A673 (cell line): Measurements from ENCODE around the gene FRMPD4. TPM values are rescaled to one million over a fixed set of nuclear protein-coding genes. Genes with fewer than 3 reads are reported as not detected.

Source experiments
- BruUV-seq: library from RNA; stranded (reverse); fragments of 400-500 nt; replicated peaks from 2 replicates; lab custom pipeline; 2021; lab: Mats Ljungman, UMichigan
- CTCF ChIA-PET: fragments of 300-600 bp; sonication (Branson Sonifier 250); formaldehyde crosslinking; loops from one replicate; lab custom pipeline; 2022; ENCODE audit warnings: antibody characterized with exemption; lab: Charles Lee
- POLR2A ChIA-PET: fragments of 300-600 bp; sonication (Branson Sonifier 250); formaldehyde crosslinking; loops from one replicate; lab custom pipeline; 2022; ENCODE audit warnings: antibody characterized with exemption; ENCODE audit not compliant: low non-redundant PET; lab: Charles Lee
- DNase-seq: peaks from one replicate; pipeline ENCODE4 v3.0.0-alpha.2; 2015; ENCODE audit warnings: low spot score
- H3K27ac ChIP-seq: fragments of 200-600 bp; sonication (generic); 2 replicates; pipeline ENCODE4 v1.5.1; 2016; ENCODE audit warnings: mixed run types, low read depth, mild to moderate bottlenecking, mixed read lengths, antibody characterized with exemption, low read length; ENCODE audit not compliant: poor library complexity, severe bottlenecking
- H3K27me3 ChIP-seq: fragments of 200-600 bp; sonication (generic); replicated peaks from 2 replicates; pipeline ENCODE4 v1.6.1; 2017; ENCODE audit warnings: mixed run types, low read depth, mild to moderate bottlenecking, mixed read lengths, antibody characterized with exemption, low read length; ENCODE audit not compliant: insufficient read depth, poor library complexity
- H3K36me3 ChIP-seq: fragments of 200-600 bp; sonication (generic); 2 replicates; pipeline ENCODE4 v1.6.1; 2016; ENCODE audit warnings: mixed run types, mild to moderate bottlenecking, mixed read lengths, antibody characterized with exemption, low read length; ENCODE audit not compliant: insufficient read depth, poor library complexity, severe bottlenecking
- H3K4me1 ChIP-seq: fragments of 200-600 bp; sonication (generic); 2 replicates; pipeline ENCODE4 v1.6.1; 2017; ENCODE audit warnings: mixed run types, mild to moderate bottlenecking, mixed read lengths, antibody characterized with exemption, low read length; ENCODE audit not compliant: insufficient read depth, poor library complexity, severe bottlenecking
- H3K4me3 ChIP-seq: fragments of 200-600 bp; sonication (generic); 2 replicates; pipeline ENCODE4 v1.5.1; 2016; ENCODE audit warnings: low read depth, mixed run types, mild to moderate bottlenecking, mixed read lengths, low read length; ENCODE audit not compliant: poor library complexity, severe bottlenecking
- H3K9me3 ChIP-seq: fragments of 200-600 bp; sonication (generic); 2 replicates; pipeline ENCODE4 v1.6.1; 2016; ENCODE audit warnings: mixed run types, low read depth, mild to moderate bottlenecking, mixed read lengths, antibody characterized with exemption, low read length; ENCODE audit not compliant: poor library complexity, severe bottlenecking
- CTCF ChIP-seq: fragments of 300-800, 200-600 bp; sonication (generic); conservative IDR thresholded peaks from 2 replicates; pipeline ENCODE4 v1.5.1; 2017; ENCODE audit warnings: low read depth, mild to moderate bottlenecking, antibody characterized with exemption, low read length, moderate library complexity, mixed read lengths
- EZH2 ChIP-seq: fragments of 200-600 bp; sonication (generic); IDR thresholded peaks from 2 replicates; pipeline ENCODE4 v1.6.1; 2017; ENCODE audit warnings: borderline replicate concordance, low read depth, mild to moderate bottlenecking, mixed read lengths, antibody characterized with exemption, low read length; ENCODE audit not compliant: poor library complexity, severe bottlenecking
- intact Hi-C: fragments of 100-400 bp; cut with micrococcal nuclease; formaldehyde crosslinking; loops from one replicate; pipeline ENCODE4 v1.10.0; 2022; ENCODE audit not compliant: unreplicated experiment
- total RNA-seq: library from RNA; stranded (reverse); gene quantifications from 2 replicates; pipeline ENCODE4 v1.2.3, GENCODE V29; 2021

Gene FRMPD4
- total RNA-seq, 1 experiment from 2014 or later, result not detected

- TF ChIP-seq EZH2, result no peak
- no peak for TF ChIP-seq CTCF
- DNase-seq, result no peak
- no peaks in the 10 kb centered on the region for H3K27me3 ChIP-seq
- no peaks in the 10 kb centered on the region for H3K36me3 ChIP-seq
- ChIA-PET POLR2A (no interaction called here), CTCF (no interaction called here)
- BruUV-seq, result no TSS peak
- H3K27ac ChIP-seq, result no peak overlapping the region
- H3K9me3 ChIP-seq, result no peaks in the 10 kb centered on the region
- no peaks in the 10 kb centered on the region for H3K4me1 ChIP-seq
- intact Hi-C loops, result no loop called here
- no peak overlapping the region for H3K4me3 ChIP-seq
These were observed 144.7 kb downstream of the FRMPD4 start for GRCh38 chrX:12282991-12283390.

- TF ChIP-seq EZH2, result no peak
- TF ChIP-seq CTCF, result no peak
- intact Hi-C loops, result no loop called here
- no peak overlapping the region for H3K27ac ChIP-seq
- ChIA-PET CTCF (no interaction called here), POLR2A (no interaction called here)
- no peak overlapping the region for H3K4me3 ChIP-seq
- BruUV-seq, result no TSS peak
- DNase-seq, result no peak
- peaks cover 4% of the 10 kb centered on the region for H3K27me3 ChIP-seq
- no peaks in the 10 kb centered on the region for H3K36me3 ChIP-seq
- H3K9me3 ChIP-seq, result no peaks in the 10 kb centered on the region
- no peaks in the 10 kb centered on the region for H3K4me1 ChIP-seq
These were observed 154.9 kb downstream of the FRMPD4 start for GRCh38 chrX:12292996-12293765.

GRCh38 chrX:12297353-12297752, 159.1 kb downstream of the FRMPD4 start:
- CTCF ChIA-PET, result no interaction called here

More at GRCh38 chrX:12297353-12297752, 159.1 kb downstream of the FRMPD4 start:
- DNase-seq, result no peak
- no peak overlapping the region for H3K27ac ChIP-seq
- POLR2A ChIA-PET, result no interaction called here
- TF ChIP-seq CTCF (no peak), EZH2 (no peak)
- H3K27me3 ChIP-seq, result peaks cover 4% of the 10 kb centered on the region
- intact Hi-C loops, result no loop called here
- no peaks in the 10 kb centered on the region for H3K9me3 ChIP-seq
- H3K4me1 ChIP-seq, result no peaks in the 10 kb centered on the region
- H3K36me3 ChIP-seq, result no peaks in the 10 kb centered on the region
- no peak overlapping the region for H3K4me3 ChIP-seq
- BruUV-seq, result no TSS peak
